Psoas muscle (tissue), 8 donors: ENCODE measurements around the gene KIF12. TPM values are rescaled to one million over a fixed set of nuclear protein-coding genes. Genes with fewer than 3 reads are reported as not detected.

Experiments
- ATAC-seq, 4 donors: fragments of 200-7000 bp; cut with Tn5 transposase; one replicate each; pipeline ENCODE4 v1.9.1; 2020; ENCODE audit warnings: moderate library complexity in 3 of 4, mild to moderate bottlenecking in 2 of 4
- DNase-seq, 2 donors: peaks; one replicate each; pipeline ENCODE4 v3.0.0-alpha.2; 2020
- H3K27ac ChIP-seq: fragments of 200-600 bp; one replicate; pipeline ENCODE4 v1.8.0; 2022
- H3K27me3 ChIP-seq, 3 donors: fragments of 200-600 bp in 1 of 3; one replicate each; pipeline versions ENCODE4 v1.6.1 to v1.8.0; 2013 to 2022; ENCODE audit warnings: low read length in 2 of 3, mild to moderate bottlenecking in 2 of 3, moderate library complexity in 1 of 3; ENCODE audit not compliant: insufficient read depth in 3 of 3
- H3K36me3 ChIP-seq, 2 donors: fragments of 200-600 bp in 1 of 2; one replicate each; pipeline versions ENCODE4 v1.6.1 to v1.8.0; 2013 to 2022; ENCODE audit warnings: low read depth in 1 of 2, mild to moderate bottlenecking in 1 of 2, moderate library complexity in 1 of 2; ENCODE audit not compliant: insufficient read depth in 1 of 2
- H3K4me1 ChIP-seq: fragments of 200-600 bp; one replicate; pipeline ENCODE4 v1.8.0; 2022
- H3K4me3 ChIP-seq: fragments of 200-600 bp; one replicate; pipeline ENCODE4 v1.8.0; 2022; ENCODE audit warnings: mild to moderate bottlenecking
- H3K9me3 ChIP-seq: fragments of 200-600 bp; one replicate; pipeline ENCODE4 v1.8.0; 2022
- CTCF ChIP-seq: fragments of 200-600 bp; IDR thresholded peaks from one replicate; pipeline ENCODE4 v1.8.0; 2022; ENCODE audit warnings: antibody characterized with exemption
- WGBS, 3 donors: extraction: QIAGEN DNeasy Blood & Tissue Kit; methylation state at CpG; one replicate each; pipeline versions ENCODE4 v1.1.6 to v1.1.7; 2013; 5-methylcytosine and 5-hydroxymethylcytosine counted together
- intact Hi-C, 2 donors: fragments of 100-400 bp; cut with DNase I; formaldehyde crosslinking; loops; one replicate each; pipeline versions ENCODE4 v1.11.0 to v1.14.2; 2022
- polyA plus RNA-seq, 3 donors: library from polyadenylated mRNA; stranded (reverse); fragments of 200-250 nt; gene quantifications; one replicate each; pipeline ENCODE4 v1.2.3, GENCODE V29; 2013
- total RNA-seq, 4 donors: library from RNA; stranded (reverse); fragmentation: NEBNext Ultra II Directional in 2 of 4; extraction: Animal tissue kit (Norgen Biotek cat#: 25700) in 2 of 4; gene quantifications; one replicate each; pipeline versions ENCODE4 v1.2.1 to v1.2.4, GENCODE V29; 2021 to 2023
- donor health status: healthy with polysubstance abuse.
- donor health status: DM: no; HTN: no; CAD: no; lungs with moderate emphysema.
- donor health status: Bipolar disorder and iron deficiency.
- donor health status: healthy.
- donor health status: DM: yes; HTN: yes; CAD: no.
- donor health status: DM: no; HTN: no; CAD: no.
- donor health status: DM: no; HTN: no; CAD: no.
- donor health status: DM: yes; HTN: yes; CAD: no.

KIF12 gene
- total and polyA plus RNA-seq, 7 donors = 0.03 to 0.13 (median 0.04) TPM; not detected in 4

DNA sequence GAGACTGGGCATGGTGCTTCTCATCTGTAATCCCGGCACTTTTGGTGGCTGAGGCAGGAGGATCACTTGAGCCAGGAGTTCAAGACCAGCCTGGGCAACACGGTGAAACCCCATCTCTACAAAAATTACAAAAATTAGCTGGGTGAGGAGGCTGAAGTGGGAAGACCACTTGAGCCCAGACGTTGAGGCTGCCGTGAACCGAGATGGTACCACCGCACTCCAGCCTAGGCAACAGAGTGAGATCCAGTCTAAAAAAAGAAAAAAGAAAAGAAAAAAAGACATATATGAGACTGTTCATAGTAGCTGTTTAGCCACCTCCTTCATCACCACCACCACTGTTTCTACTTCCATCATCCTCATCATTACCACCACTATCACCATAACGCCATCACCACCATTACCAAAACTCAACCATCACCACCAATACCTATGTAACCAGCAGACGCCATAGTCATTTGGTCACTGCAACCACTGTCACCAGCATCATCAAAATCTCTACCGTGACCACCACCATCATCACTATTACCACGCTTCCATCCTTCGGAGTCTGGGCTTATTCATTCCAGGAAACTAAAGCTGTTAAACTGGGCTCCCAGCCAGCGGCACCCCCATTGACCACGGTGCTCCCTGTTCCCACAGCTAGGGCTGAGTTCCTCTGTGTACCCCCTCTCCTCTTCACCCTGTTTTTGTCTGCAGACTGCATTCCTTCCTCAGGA lies 8.4 kb upstream of the KIF12 start:
- ATAC-seq (peak in 1 of 4 donors; percentile 10), DNase-seq (no peak)
- Histone ChIP-seq H3K27me3 (no peaks in the 10 kb centered on the region), H3K4me3 (no peak overlapping the region), H3K27ac (no peak overlapping the region), H3K4me1 (no peaks in the 10 kb centered on the region), H3K9me3 (no peaks in the 10 kb centered on the region), H3K36me3 (no peaks in the 10 kb centered on the region)
- 66 to 69% (median 67%) methylated on average over 13 of the region's 13 CpGs for WGBS, 3 donors
- intact Hi-C loops = loop anchor here (1.0 to 5.0 kb wide), 3 partner anchors 45 to 184 kb away; no protein-coding TSS in a partner anchor
- no peak for TF ChIP-seq CTCF

DNA sequence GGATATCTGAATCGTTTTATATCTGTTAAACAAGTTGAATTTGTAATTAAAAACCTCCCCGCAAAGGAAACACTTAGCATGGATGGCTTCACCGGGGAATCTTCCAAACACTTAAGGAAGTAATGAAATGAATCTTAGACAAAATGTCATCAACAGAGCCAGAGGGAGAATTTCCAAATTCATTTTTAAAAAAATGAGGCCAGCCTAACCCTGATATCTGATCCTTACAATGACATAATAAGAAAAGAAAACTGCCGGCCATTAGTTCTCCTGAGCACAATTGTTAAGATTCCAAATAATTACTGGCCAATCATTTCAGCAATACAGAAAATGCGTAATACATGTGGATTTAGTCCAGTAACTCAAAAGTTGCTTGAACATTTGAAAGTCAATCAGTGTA lies 6.1 kb upstream of the KIF12 start:
- intact Hi-C loops = loop anchor here in 1 of 2 donors (5.0 kb wide), 1 partner anchor 167 kb away; no protein-coding TSS in a partner anchor
- Histone ChIP-seq H3K9me3 (no peaks in the 10 kb centered on the region), H3K4me1 (no peaks in the 10 kb centered on the region), H3K27me3 (no peaks in the 10 kb centered on the region), H3K4me3 (no peak overlapping the region), H3K27ac (no peak overlapping the region), H3K36me3 (no peaks in the 10 kb centered on the region)
- DNase-seq = no peak
- no peak for TF ChIP-seq CTCF
- ATAC-seq = no peak
- WGBS, 3 donors = 60 to 66% (median 61%) methylated on average over 5 of the region's 5 CpGs

DNA sequence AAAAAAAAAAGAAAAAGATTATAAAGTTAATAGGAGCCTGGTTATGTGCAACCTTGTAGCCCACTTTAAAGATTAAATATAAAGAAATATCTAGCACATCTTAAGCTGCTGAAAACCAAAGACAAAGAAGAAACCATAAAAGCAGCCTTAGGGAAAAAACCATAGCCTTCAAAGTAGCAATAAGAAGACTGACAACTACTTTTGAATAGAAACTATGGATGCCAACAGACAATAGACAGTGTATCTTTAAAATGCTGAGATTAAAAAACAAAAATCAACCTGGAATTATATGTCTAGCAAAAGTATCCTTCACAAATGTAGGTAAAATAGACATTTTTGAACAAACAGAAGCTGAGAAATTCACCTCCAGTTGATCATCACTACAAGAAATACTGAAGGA lies 3.4 kb upstream of the KIF12 start:
- ATAC-seq (no peak), DNase-seq (no peak)
- no peaks in the 10 kb centered on the region for H3K36me3 ChIP-seq
- peaks cover 0 to 13% (median 2%) of the 10 kb centered on the region in 3 donors for H3K27me3 ChIP-seq
- H3K27ac ChIP-seq = no peak overlapping the region
- no peaks in the 10 kb centered on the region for H3K9me3 ChIP-seq
- H3K4me3 ChIP-seq = no peak overlapping the region
- no peak for TF ChIP-seq CTCF
- no peaks in the 10 kb centered on the region for H3K4me1 ChIP-seq
- intact Hi-C loops = no loop called here

DNA sequence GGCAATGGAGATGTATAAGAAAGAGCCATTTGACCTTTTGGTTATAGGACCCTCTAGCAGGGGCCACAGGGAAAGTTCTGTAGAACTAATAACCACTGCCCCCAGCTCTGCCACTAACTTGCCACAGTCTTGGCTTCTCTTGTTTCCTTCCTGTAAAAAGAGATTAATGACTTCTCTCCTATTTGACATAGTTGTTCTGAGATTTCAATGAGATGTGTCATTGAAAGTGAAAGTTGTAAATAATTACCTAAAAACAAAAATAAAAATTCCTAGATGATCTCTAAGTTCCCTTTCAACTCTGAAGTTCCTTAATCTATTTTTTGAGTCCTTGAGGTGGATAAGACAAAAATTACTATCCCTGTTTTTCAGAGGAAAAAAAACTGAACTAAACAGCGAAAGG lies 1.4 kb upstream of the KIF12 start:
- TF ChIP-seq CTCF = no peak
- Histone ChIP-seq H3K9me3 (no peaks in the 10 kb centered on the region), H3K4me3 (no peak overlapping the region), H3K27me3 (peaks cover 0 to 23% (median 2%) of the 10 kb centered on the region in 3 donors), H3K4me1 (no peaks in the 10 kb centered on the region), H3K27ac (no peak overlapping the region), H3K36me3 (no peaks in the 10 kb centered on the region)
- intact Hi-C loops = no loop called here
- 94 to 96% (median 95%) methylated on average over 1 of the region's 1 CpG for WGBS, 3 donors
- no peak for ATAC-seq
- no peak for DNase-seq
